ENCODE measurements around the gene MGST1.
"Not testable (repeated sequence)": the region's sequence is repeated elsewhere in the genome, so short reads cannot be mapped to it uniquely, and the experiment has no call there.

Gene MGST1

GRCh38 chr12:16352481-16352880 is 5.0 kb downstream of the MGST1 start:
- peak; percentile 33 for DNase-seq (ENCODE audit: low read depth)

- DNase-seq (ENCODE audit: low read depth): no peak
Observed at GRCh38 chr12:16358878-16359277, 11.4 kb downstream of the MGST1 start.

- no peak for DNase-seq (ENCODE audit: low read depth)
Observed at GRCh38 chr12:16359512-16360491, 12.4 kb downstream of the MGST1 start.

- DNase-seq (ENCODE audit: low read depth): no peak
Observed at GRCh38 chr12:16361142-16361783, 13.8 kb downstream of the MGST1 start.

- no peak for DNase-seq (ENCODE audit: low read depth)
Observed at GRCh38 chr12:16362550-16362949, 15.1 kb downstream of the MGST1 start.

- DNase-seq (ENCODE audit: low read depth): no peak
Observed at GRCh38 chr12:16369156-16369555, 21.7 kb downstream of the MGST1 start.

GRCh38 chr12:16370096-16370495 is 22.7 kb downstream of the MGST1 start:
- no peak for DNase-seq (ENCODE audit: low read depth)

- DNase-seq (ENCODE audit: low read depth): not testable (repeated sequence)
Observed at GRCh38 chr12:16382652-16383312, 35.3 kb downstream of the MGST1 start.

- no peak for DNase-seq (ENCODE audit: low read depth)
Observed at GRCh38 chr12:16384732-16385131, 37.3 kb downstream of the MGST1 start.

- DNase-seq (ENCODE audit: low read depth): peak; percentile 6
Observed at GRCh38 chr12:16385782-16386646, 38.6 kb downstream of the MGST1 start.

- DNase-seq (ENCODE audit: low read depth): no peak
Observed at GRCh38 chr12:16387919-16388318, 40.5 kb downstream of the MGST1 start.

GRCh38 chr12:16389594-16389993 is 42.1 kb downstream of the MGST1 start:
- DNase-seq (ENCODE audit: low read depth): peak; percentile 81

GRCh38 chr12:16392846-16393535 is 45.5 kb downstream of the MGST1 start:
- DNase-seq (ENCODE audit: low read depth): no peak

- no peak for DNase-seq (ENCODE audit: low read depth)
Observed at GRCh38 chr12:16399101-16399500, 51.7 kb downstream of the MGST1 start.

- not testable (repeated sequence) for DNase-seq (ENCODE audit: low read depth)
Observed at GRCh38 chr12:16401835-16402234, 54.4 kb downstream of the MGST1 start.

GRCh38 chr12:16407346-16407745 is 59.9 kb downstream of the MGST1 start:
- no peak for DNase-seq (ENCODE audit: low read depth)

All from HS-5 (cell line).